Loucy (cell line): Measurements from ENCODE around the gene PSMD2.

Experiments used
- H2AFZ ChIP-seq: fragments of 200-600 bp; sonication (generic); 2 replicates; pipeline ENCODE4 v1.6.0; 2016; ENCODE audit warnings: antibody characterized with exemption, mild to moderate bottlenecking, low read length, moderate library complexity
- H3F3A ChIP-seq: fragments of 200-600 bp; 2 replicates; pipeline ENCODE4 v1.6.0; 2016; ENCODE audit warnings: antibody characterized with exemption, low read depth, mild to moderate bottlenecking
- H3K27me3 ChIP-seq: fragments of 200-600 bp; sonication (generic); 2 replicates; pipeline ENCODE4 v1.6.1; 2014; ENCODE audit warnings: low read length, mild to moderate bottlenecking; ENCODE audit not compliant: insufficient read depth, poor library complexity, severe bottlenecking
- H3K36me3 ChIP-seq: fragments of 200-600 bp; sonication (generic); 2 replicates; pipeline ENCODE4 v1.6.1; 2016; ENCODE audit warnings: low read length; ENCODE audit not compliant: insufficient read depth
- H3K4me1 ChIP-seq: fragments of 200-600 bp; sonication (generic); 2 replicates; pipeline ENCODE4 v1.5.1; 2014; ENCODE audit warnings: low read length, mild to moderate bottlenecking; ENCODE audit not compliant: insufficient read depth, poor library complexity, severe bottlenecking
- H3K4me2 ChIP-seq: fragments of 200-600 bp; sonication (generic); 2 replicates; pipeline ENCODE4 v1.6.0; 2014; ENCODE audit warnings: antibody characterized with exemption, low read length, low read depth, mild to moderate bottlenecking; ENCODE audit not compliant: poor library complexity, severe bottlenecking
- H3K4me3 ChIP-seq: fragments of 200-600 bp; sonication (generic); 2 replicates; pipeline ENCODE4 v1.5.1; 2014; ENCODE audit warnings: low read length, mild to moderate bottlenecking, mixed read lengths; ENCODE audit not compliant: poor library complexity, severe bottlenecking
- H3K79me2 ChIP-seq: fragments of 200-600 bp; sonication (generic); 2 replicates; pipeline ENCODE4 v1.6.1; 2014; ENCODE audit warnings: low read length; ENCODE audit not compliant: insufficient read depth
- H3K9ac ChIP-seq: fragments of 200-600 bp; sonication (generic); 2 replicates; pipeline ENCODE4 v1.6.0; 2014; ENCODE audit warnings: mild to moderate bottlenecking, low read depth, low read length, moderate library complexity; ENCODE audit not compliant: poor library complexity, severe bottlenecking
- H3K9me2 ChIP-seq: fragments of 200-600 bp; sonication (generic); replicated peaks from 2 replicates; pipeline ENCODE4 v1.6.1; 2016; ENCODE audit warnings: low read depth, low read length, mixed read lengths
- H3K9me3 ChIP-seq: fragments of 200-600 bp; sonication (generic); 2 replicates; pipeline ENCODE4 v1.6.1; 2014; ENCODE audit warnings: mild to moderate bottlenecking, antibody characterized with exemption, low read length, low read depth; ENCODE audit not compliant: insufficient read depth
- H4K20me1 ChIP-seq: fragments of 200-600 bp; sonication (generic); 2 replicates; pipeline ENCODE4 v1.6.0; 2014; ENCODE audit warnings: antibody characterized with exemption, low read length, mild to moderate bottlenecking; ENCODE audit not compliant: insufficient read depth, poor library complexity, severe bottlenecking
- EZH2phosphoT487 ChIP-seq: fragments of 200-600 bp; IDR thresholded peaks from 2 replicates; pipeline ENCODE4 v1.6.1; 2018; ENCODE audit warnings: antibody characterized with exemption, mild to moderate bottlenecking, moderate library complexity, borderline replicate concordance
- TF ChIP-seq, protein P1 (sequence below): fragments of 200-600 bp; sonication (generic); conservative IDR thresholded peaks from 2 replicates; pipeline ENCODE4 v1.5.1; 2014; ENCODE audit warnings: mild to moderate bottlenecking, antibody characterized with exemption, low read length

PSMD2 gene

GRCh38 chr3:184296616-184297015 lies 2.4 kb upstream of the PSMD2 start:
- TF ChIP-seq EZH2phosphoT487 = no peak
- Histone ChIP-seq H3K79me2 (peaks cover 25% of the 10 kb centered on the region), H3K4me3 (no peak overlapping the region)

DNA sequence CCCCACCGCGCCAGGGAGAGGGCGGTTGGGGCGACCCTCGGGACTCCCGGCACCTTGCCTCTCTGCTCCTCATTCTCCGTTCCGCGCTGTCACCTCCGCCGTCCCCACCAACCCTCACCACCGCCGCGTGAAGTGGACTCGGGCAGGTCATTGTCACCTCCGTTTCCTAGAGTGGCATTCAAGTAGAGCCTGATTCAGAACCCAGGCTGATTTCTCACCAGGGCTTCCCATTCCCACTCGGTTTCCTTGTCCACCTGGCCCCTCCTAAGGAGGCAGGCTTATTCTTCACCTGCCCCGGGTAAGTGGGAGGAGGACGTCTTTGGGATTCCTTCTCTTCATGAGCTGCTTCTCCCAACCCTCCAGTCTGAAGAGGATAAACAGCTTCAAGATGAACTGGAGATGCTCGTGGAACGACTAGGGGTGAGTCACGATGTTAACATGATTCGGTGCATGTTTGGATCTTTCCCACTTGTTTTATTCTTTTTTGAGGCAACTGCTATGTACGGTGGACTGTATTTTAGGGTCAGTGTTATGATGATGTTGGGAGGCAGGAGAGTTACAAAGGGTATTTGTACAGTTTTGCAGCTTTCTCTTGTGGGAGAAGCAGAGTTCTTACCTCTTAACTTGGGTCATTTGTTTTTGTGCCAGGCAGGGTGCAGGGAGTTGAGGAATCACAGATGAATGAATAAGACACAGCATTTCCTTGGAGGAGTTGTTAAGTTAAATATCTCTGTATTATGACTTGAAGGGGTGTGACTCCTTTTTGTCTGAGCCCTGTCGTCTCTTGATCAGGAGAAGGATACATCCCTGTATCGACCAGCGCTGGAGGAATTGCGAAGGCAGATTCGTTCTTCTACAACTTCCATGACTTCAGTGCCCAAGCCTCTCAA lies 692 bp downstream of the PSMD2 start:
- H3K36me3 ChIP-seq = peaks cover 35% of the 10 kb centered on the region; the same call in 1 of the 2 replicates
- no peak for TF ChIP-seq EZH2phosphoT487
- TF ChIP-seq, protein P1, sequence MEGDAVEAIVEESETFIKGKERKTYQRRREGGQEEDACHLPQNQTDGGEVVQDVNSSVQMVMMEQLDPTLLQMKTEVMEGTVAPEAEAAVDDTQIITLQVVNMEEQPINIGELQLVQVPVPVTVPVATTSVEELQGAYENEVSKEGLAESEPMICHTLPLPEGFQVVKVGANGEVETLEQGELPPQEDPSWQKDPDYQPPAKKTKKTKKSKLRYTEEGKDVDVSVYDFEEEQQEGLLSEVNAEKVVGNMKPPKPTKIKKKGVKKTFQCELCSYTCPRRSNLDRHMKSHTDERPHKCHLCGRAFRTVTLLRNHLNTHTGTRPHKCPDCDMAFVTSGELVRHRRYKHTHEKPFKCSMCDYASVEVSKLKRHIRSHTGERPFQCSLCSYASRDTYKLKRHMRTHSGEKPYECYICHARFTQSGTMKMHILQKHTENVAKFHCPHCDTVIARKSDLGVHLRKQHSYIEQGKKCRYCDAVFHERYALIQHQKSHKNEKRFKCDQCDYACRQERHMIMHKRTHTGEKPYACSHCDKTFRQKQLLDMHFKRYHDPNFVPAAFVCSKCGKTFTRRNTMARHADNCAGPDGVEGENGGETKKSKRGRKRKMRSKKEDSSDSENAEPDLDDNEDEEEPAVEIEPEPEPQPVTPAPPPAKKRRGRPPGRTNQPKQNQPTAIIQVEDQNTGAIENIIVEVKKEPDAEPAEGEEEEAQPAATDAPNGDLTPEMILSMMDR = no peak
- H3K9ac ChIP-seq = peak overlapping the region; percentile 90
- peaks cover 18% of the 10 kb centered on the region for H4K20me1 ChIP-seq
- peaks cover 23% of the 10 kb centered on the region for H3K4me1 ChIP-seq
- peak overlapping the region; percentile 73 for H2AFZ ChIP-seq
- H3F3A ChIP-seq = no peaks in the 10 kb centered on the region
- H3K9me2 ChIP-seq = no peaks in the 10 kb centered on the region
- H3K4me2 ChIP-seq = peak overlapping the region; percentile 100
- H3K27me3 ChIP-seq = no peaks in the 10 kb centered on the region
- peaks cover 47% of the 10 kb centered on the region for H3K79me2 ChIP-seq
- H3K9me3 ChIP-seq = no peaks in the 10 kb centered on the region
- peak overlapping the region; percentile 95 for H3K4me3 ChIP-seq

More at GRCh38 chr3:184296616-184297015, 2.4 kb upstream of the PSMD2 start:
- no peaks in the 10 kb centered on the region for H3K9me2 ChIP-seq
- peaks cover 5% of the 10 kb centered on the region; the same call in 1 of the 2 replicates for H3K36me3 ChIP-seq
- H3K27me3 ChIP-seq = no peaks in the 10 kb centered on the region
- no peak overlapping the region for H3K4me2 ChIP-seq
- H3K9me3 ChIP-seq = no peaks in the 10 kb centered on the region
- H3K4me1 ChIP-seq = peaks cover 20% of the 10 kb centered on the region
- no peak overlapping the region for H3K9ac ChIP-seq
- no peak overlapping the region for H2AFZ ChIP-seq
- no peaks in the 10 kb centered on the region for H3F3A ChIP-seq
- H4K20me1 ChIP-seq = peaks cover 18% of the 10 kb centered on the region

DNA sequence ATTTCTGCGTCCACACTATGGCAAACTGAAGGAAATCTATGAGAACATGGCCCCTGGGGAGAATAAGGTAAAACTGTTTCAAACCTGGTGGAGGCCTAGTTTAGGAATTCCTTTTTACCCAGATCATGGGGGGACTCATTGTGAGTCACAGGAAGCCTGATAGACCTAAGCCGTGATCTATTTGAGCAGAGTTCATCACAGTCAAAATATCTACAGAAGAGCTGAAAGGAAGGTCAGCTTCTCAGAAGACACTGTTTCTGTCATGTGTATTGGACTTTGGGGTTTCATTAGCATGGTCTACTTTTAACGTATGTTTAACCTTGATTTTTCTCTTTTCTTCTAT lies 1.3 kb downstream of the PSMD2 start:
- Histone ChIP-seq H4K20me1 (peaks cover 18% of the 10 kb centered on the region), H3K36me3 (peaks cover 38% of the 10 kb centered on the region; the same call in 1 of the 2 replicates), H3K27me3 (no peaks in the 10 kb centered on the region), H2AFZ (no peak overlapping the region), H3K79me2 (peaks cover 47% of the 10 kb centered on the region), H3K9ac (peak overlapping the region; percentile 90), H3F3A (no peaks in the 10 kb centered on the region), H3K9me3 (no peaks in the 10 kb centered on the region), H3K9me2 (no peaks in the 10 kb centered on the region), H3K4me3 (peak overlapping the region; percentile 95), H3K4me2 (peak overlapping the region; percentile 100), H3K4me1 (peaks cover 23% of the 10 kb centered on the region)
- TF ChIP-seq, protein P1 = no peak
- TF ChIP-seq EZH2phosphoT487 = no peak
